GM21737 (cell line): ENCODE measurements around the gene OR2T27.
"Not testable (repeated sequence)": the region's sequence is repeated elsewhere in the genome, so short reads cannot be mapped to it uniquely, and the experiment has no call there.

Source experiments
- ATAC-seq: cut with Tn5 transposase; IDR thresholded peaks from one replicate; pipeline ENCODE4 v1.9.1; 2021; ENCODE audit warnings: mild to moderate bottlenecking, moderate library complexity; ENCODE audit not compliant: unreplicated experiment

The OR2T27 gene, protein sequence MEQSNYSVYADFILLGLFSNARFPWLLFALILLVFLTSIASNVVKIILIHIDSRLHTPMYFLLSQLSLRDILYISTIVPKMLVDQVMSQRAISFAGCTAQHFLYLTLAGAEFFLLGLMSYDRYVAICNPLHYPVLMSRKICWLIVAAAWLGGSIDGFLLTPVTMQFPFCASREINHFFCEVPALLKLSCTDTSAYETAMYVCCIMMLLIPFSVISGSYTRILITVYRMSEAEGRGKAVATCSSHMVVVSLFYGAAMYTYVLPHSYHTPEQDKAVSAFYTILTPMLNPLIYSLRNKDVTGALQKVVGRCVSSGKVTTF

GRCh38 chr1:248655354-248655753, at the start of gene OR2T27:
Gene OR2T27, minus strand, starts transcription at chr1:248655528. Its CDS starts 4,644 bp downstream, at chr1:248650884.
- ATAC-seq: not testable (repeated sequence)

DNA sequence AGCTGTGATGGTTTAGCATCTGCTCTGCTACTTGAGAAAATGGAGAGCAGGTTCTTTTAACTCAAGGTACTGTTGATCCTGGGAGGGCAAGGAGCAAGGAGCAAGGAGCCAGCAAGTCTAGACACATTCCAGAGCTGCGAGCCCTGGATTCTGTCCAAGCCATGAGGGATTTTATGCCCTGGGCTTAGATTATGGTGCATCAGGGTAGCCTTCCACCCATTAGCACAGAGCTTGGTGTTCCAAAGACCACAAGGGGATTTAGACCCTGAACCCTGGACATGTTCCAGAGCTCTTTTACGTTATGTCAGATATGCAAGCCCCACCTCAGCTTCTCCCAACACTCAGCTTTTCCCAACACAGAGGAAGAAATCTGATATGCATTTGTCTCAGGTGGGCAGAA, 49.3 kb upstream of the OR2T27 start:
- ATAC-seq: no peak

GRCh38 chr1:248703674-248704073, 48.3 kb upstream of the OR2T27 start:
- no peak for ATAC-seq

DNA sequence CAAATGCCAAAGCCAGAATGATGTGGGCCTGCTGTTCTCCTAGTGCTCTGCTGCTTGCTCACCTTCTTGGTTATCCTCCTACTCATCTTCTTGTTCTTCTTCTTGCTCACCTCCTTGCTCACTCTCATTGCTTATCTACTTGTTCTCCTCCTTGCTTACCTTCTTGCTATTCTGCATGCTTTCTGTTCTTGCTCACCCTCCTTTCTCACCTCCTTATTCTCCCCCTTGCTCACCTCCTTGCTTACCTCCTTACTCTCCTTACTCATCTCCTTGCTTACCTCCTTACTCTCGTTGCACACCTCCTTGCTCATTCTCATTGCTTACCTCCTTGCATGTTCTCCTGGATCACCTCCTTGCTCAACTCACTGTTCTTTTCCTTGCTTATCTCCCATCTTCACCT, 47.4 kb upstream of the OR2T27 start, which contains the start of gene OR14I1:
Gene OR14I1, minus strand, starts transcription at position 53 of the 400 bp plus-strand sequence.
- ATAC-seq: no peak

DNA sequence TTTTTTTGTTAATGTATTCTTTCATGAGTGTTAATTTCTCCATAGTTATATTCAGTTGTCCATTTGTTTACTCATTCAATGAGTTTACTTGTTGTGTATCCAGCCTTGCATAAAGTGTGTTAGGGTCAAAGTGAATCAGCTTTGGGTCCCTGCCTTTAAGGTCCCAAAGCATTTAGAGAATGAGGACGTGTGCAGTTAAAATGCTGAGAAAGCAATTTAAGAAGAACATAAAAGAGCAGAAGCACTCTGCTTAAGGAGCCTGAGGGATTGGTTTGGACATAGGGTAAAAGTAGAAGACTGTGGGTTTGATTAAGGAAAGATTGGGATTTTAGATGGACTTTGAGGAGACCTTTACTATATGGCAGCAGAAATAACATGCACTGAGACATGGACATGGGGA, 43.8 kb upstream of the OR2T27 start:
- ATAC-seq: no peak

- ATAC-seq: no peak
Measured at GRCh38 chr1:248697907-248698306, 42.6 kb upstream of the OR2T27 start.

DNA sequence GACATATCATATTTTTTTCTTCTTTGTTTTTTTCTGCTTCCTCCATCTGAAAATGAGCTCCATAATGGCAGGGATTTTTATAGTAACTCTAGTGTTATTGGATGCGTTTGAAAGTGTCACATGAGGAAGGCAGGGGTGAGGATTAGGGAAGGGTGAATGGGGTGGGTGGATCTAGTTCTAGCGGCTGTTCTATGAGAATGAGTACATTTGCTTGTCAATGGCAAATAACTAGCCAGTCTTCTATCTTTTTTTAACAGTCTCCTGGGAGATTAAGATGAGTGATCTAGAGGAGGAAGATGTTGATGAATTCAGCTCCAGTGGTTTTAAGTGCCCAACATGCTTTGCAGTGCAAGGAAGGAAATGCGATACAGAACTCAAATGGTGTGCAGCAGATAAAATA, 41.4 kb upstream of the OR2T27 start:
- no peak for ATAC-seq

DNA sequence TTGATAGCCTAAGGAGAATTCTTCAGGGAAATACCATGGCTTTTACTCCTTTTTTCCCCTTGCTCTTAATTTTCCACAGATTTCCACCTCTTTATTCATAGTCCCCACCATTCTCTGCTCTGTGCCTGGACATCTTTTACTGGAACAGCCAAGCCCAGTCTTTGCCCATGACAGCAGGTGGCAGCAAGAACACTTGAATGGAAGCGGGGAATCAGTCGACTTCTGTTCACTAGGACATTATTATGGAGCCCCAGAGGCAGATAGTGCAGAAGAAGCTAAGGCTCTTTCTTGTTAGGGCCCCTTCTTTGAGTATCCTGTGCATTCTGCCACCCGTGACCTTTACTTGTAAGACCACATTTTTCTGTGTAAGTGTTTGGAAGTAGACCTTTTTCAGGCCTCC, 40.9 kb upstream of the OR2T27 start:
- ATAC-seq: no peak

- ATAC-seq: no peak
Measured at GRCh38 chr1:248695451-248696132, 40.3 kb upstream of the OR2T27 start.

- ATAC-seq: no peak
Measured at GRCh38 chr1:248691567-248692155, 36.3 kb upstream of the OR2T27 start.

GRCh38 chr1:248688527-248689298, 33.4 kb upstream of the OR2T27 start:
- peak; percentile 75 for ATAC-seq

GRCh38 chr1:248686815-248687214, 31.5 kb upstream of the OR2T27 start:
- ATAC-seq: peak; percentile 71

GRCh38 chr1:248681651-248682050, 26.3 kb upstream of the OR2T27 start:
- no peak for ATAC-seq

- ATAC-seq: no peak
Measured at GRCh38 chr1:248670003-248670402, 14.7 kb upstream of the OR2T27 start.

DNA sequence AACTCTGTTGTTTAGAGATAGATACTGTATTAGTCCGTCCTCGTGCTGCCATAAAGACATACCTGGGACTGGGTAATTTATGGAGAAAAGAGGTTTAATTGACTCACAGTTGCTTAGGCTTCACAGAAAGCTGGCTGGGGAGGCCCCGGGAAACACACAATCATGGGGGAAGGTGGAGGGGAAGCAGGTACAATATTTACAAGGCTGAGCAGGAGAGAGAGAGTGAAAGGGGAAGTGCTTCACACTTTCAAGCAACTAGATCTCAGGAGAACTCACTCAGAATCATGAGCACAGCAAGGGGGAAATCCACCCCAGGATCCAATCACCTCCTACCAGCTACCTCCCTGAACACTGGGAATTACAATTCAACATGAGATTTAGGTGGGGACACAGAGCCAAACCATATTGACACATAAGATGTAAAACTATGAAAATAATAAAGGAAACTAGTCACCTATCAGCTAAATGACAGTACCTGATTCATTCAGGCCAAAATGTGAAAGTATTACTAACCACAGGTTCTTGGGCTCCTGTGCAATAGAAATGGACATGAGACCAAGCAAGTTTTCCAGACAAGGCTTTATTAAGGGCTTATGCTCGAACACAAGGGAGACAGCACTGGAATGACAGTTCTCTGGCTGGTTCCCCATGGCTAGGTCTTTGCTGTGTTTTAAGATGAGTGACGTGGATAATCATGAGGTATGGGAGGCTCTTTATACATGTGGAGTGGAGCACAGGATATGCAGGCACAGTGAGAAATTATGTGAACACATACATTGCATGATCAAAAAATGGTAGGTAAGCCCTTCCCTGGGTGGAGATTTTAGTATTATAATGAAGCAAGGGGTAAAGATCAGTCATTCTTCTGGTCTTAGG, 8.4 kb upstream of the OR2T27 start:
- peak; percentile 94 for ATAC-seq

DNA sequence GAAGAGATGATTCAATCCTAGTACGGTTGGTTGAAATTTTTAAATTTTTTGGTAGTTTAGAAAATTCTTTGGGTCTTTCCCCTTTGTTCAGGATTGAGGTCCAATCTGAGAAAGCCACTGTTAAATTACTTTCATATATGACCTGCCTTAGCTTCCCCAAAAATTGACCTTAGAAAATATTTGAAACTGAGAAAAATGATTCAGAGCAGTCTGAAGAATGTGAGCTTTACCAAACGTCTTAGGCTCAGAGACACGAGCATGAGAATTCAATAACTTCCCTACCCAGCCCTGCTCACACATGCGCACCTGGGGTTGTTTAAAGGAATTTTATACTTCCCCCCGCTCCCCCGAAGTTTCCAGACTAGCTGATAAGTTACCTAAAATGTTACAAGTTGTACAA, 1.5 kb upstream of the OR2T27 start:
- ATAC-seq: not testable (repeated sequence)

DNA sequence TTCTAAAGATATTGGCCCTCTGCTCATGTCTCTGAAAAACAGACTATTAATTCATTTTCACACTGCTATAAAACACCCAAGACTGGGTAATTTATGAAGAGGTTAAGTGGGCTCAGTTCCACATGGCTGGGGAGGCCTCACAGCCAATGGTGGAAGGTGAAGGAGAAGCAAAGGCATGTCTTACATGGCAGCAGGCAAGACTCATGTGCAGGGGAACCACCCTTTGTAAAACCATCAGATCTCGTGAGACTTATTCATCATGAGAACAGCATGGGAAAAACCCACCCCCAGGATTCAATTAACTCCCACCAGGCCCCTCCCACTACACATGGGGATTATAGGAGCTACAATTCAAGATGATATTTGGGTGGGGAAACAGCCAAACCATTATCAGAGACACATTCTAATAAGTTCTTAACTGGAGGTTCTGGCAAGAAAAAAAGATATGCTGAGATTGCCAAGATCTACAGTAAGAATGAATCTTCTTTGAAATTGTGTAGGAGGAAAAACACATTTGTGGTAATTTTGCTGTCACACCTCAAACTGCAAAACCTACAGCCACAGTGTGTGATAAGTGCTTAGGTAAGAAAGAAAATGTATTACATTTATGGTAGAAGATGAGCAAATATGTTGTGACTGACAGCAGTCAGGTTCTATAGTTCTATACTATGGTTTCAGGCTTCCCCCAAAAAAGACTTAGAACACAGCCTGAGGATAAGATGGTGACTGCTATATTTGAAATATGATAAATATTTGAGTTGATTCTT, 6.4 kb downstream of the OR2T27 start:
- ATAC-seq: not testable (repeated sequence)

DNA sequence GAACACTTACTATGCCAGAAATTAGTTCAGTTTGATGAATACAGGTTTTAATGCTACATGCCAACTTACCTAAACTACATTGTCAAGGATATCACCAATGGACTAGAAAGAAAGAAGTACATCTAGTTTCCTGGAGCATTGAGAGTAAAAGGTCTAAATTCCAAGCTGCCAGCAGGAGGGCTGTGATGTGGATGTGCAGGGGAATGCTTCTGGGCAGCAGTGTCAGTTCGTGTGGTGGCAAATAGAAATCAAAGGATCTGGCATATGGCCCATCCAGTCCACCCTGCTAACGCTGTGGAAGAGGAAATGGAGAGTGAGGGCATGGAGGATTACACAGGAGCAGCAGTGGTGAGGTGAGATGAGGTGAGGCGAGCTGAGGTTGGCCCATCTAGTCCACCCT, 10.2 kb downstream of the OR2T27 start, which contains the start of gene OR2T35:
Gene OR2T35, minus strand, starts transcription at position 101 of the 400 bp plus-strand sequence. CDS start 6,020 bp downstream, outside the sequence.
- ATAC-seq: not testable (repeated sequence)

- peak; percentile 64 for ATAC-seq
Measured at GRCh38 chr1:248642971-248643651, 12.2 kb downstream of the OR2T27 start.
